ENCODE data around the gene DAAM2.

- TF ChIP-seq POLR2AphosphoS5 (IDR thresholded peaks at IDR 0.05; ENCODE audit: low read depth, low read length) (no peak), POLR2A (IDR thresholded peaks at IDR 0.05; ENCODE audit: low read depth, low read length) (no peak)
Measured at GRCh38 chr6:39908838-39909583, 116.8 kb downstream of the DAAM2 start.
